ENCODE measurements around the gene NUP43. TPM values are rescaled to one million over a fixed set of nuclear protein-coding genes. Genes with fewer than 3 reads are reported as not detected.
"Not testable (repeated sequence)": the region's sequence is repeated elsewhere in the genome, so short reads cannot be mapped to it uniquely, and the experiment has no call there.

NUP43 gene
- total RNA-seq, 5 donors from 2014 or later (not counting 1 experiment from before 2014, with no cell fraction given) = 14.6 to 53.5 (median 46.0) TPM

- ChIA-PET CTCF (no interaction called here), POLR2A (interaction anchor here in 1 of 2 donors (0.6 kb wide), 1 partner anchor 102 kb away, joined by 5 read pairs; no protein-coding TSS in a partner anchor)
- ATAC-seq (replicated peaks in 1 of 4) (no peak), DNase-seq (no peak)
- Histone ChIP-seq H3K9me3 (no peaks in the 10 kb centered on the region), H3K36me3 (ENCODE audit: control insufficient read depth in 2 of 2, extremely low read depth in 1 of 2, insufficient read depth in 1 of 2, low read length in 1 of 2) (peaks cover 4 to 51% of the 10 kb centered on the region in 2 donors), H3K27me3 (replicated peaks in 1 of 2; ENCODE audit: control insufficient read depth in 2 of 2, extremely low read depth in 1 of 2, insufficient read depth in 2 of 2, low read length in 1 of 2) (no peaks in the 10 kb centered on the region), H3K4me1 (ENCODE audit: control insufficient read depth in 1 of 2, extremely low read depth in 1 of 2, insufficient read depth in 2 of 2, low read length in 2 of 2) (peaks cover 0 to 6% of the 10 kb centered on the region in 2 experiments), H3K27ac (ENCODE audit: low read length) (no peak overlapping the region), H3K4me3 (ENCODE audit: control insufficient read depth in 1 of 2, extremely low read depth in 1 of 2, low read length in 1 of 2) (no peak overlapping the region)
- no peaks in the 10 kb centered on the region for H3K27me3 Mint-ChIP-seq
- H3K4me3 Mint-ChIP-seq = no peak overlapping the region
- H3K36me3 Mint-ChIP-seq = peaks cover 11% of the 10 kb centered on the region
- WGBS (ENCODE audit: insufficient coverage) = no CpG with 5 or more reads among the region's 1 CpG
- H3K9me3 Mint-ChIP-seq = no peaks in the 10 kb centered on the region
- no peak overlapping the region for H3K27ac Mint-ChIP-seq
- H3K4me1 Mint-ChIP-seq = peaks cover 20 to 39% (median 35%) of the 10 kb centered on the region in 3 donors
Observed at GRCh38 chr6:149696901-149697300, 49.4 kb downstream of the NUP43 start.

- no peak overlapping the region for H3K27ac ChIP-seq (ENCODE audit: low read length)
- H3K9me3 ChIP-seq = no peaks in the 10 kb centered on the region
- no peaks in the 10 kb centered on the region for H3K4me1 ChIP-seq (ENCODE audit: control insufficient read depth in 1 of 2, extremely low read depth in 1 of 2, insufficient read depth in 2 of 2, low read length in 2 of 2)
- Mint-ChIP-seq H3K27ac (no peak overlapping the region), H3K36me3 (peaks cover 18% of the 10 kb centered on the region), H3K9me3 (no peaks in the 10 kb centered on the region), H3K4me1 (peaks cover 20 to 29% (median 28%) of the 10 kb centered on the region in 3 donors), H3K27me3 (no peaks in the 10 kb centered on the region), H3K4me3 (no peak overlapping the region)
- H3K4me3 ChIP-seq (ENCODE audit: control insufficient read depth in 1 of 2, extremely low read depth in 1 of 2, low read length in 1 of 2) = no peak overlapping the region
- CTCF ChIA-PET = interaction anchor here in 1 of 2 donors (1.0 kb wide), 1 partner anchor 189 kb away, joined by 3 read pairs; no protein-coding TSS in a partner anchor
- H3K36me3 ChIP-seq (ENCODE audit: control insufficient read depth in 2 of 2, extremely low read depth in 1 of 2, insufficient read depth in 1 of 2, low read length in 1 of 2) = peaks cover 4 to 51% of the 10 kb centered on the region in 2 donors
- H3K27me3 ChIP-seq (replicated peaks in 1 of 2; ENCODE audit: control insufficient read depth in 2 of 2, extremely low read depth in 1 of 2, insufficient read depth in 2 of 2, low read length in 1 of 2) = no peaks in the 10 kb centered on the region
- ATAC-seq (replicated peaks in 1 of 4) (no peak), DNase-seq (no peak)
- POLR2A ChIA-PET = interaction anchor here in 1 of 2 donors (1.3 kb wide), 1 partner anchor 10 kb away, joined by 3 read pairs; no protein-coding TSS in a partner anchor
- no CpG with 5 or more reads among the region's 2 CpGs for WGBS (ENCODE audit: insufficient coverage)
Observed at GRCh38 chr6:149694921-149695320, 51.4 kb downstream of the NUP43 start.

DNA sequence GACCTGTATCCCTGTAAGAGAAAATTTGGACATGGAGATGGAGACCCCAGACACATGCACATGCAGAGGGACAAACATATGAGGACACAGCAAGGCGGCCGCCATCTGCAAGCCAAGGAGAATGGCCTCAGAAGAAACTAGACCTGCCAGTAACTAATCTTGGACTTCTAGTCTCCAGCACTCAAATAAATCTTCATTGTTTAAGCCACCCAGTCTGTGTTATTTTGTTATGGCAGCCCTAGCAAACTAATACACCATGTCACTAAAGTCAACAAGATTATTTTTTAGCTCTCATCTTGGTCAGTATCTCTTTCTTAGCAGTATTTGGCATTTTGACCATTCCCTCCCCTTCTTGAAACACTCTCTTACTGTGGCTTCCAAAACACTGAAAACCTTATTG, 55.1 kb downstream of the NUP43 start:
- Histone ChIP-seq H3K4me1 (ENCODE audit: control insufficient read depth in 1 of 2, extremely low read depth in 1 of 2, insufficient read depth in 2 of 2, low read length in 2 of 2) (peaks cover 0 to 5% of the 10 kb centered on the region in 2 experiments), H3K4me3 (ENCODE audit: control insufficient read depth in 1 of 2, extremely low read depth in 1 of 2, low read length in 1 of 2) (no peak overlapping the region), H3K36me3 (ENCODE audit: control insufficient read depth in 2 of 2, extremely low read depth in 1 of 2, insufficient read depth in 1 of 2, low read length in 1 of 2) (peaks cover 3 to 45% of the 10 kb centered on the region in 2 donors), H3K27me3 (replicated peaks in 1 of 2; ENCODE audit: control insufficient read depth in 2 of 2, extremely low read depth in 1 of 2, insufficient read depth in 2 of 2, low read length in 1 of 2) (no peaks in the 10 kb centered on the region), H3K9me3 (no peaks in the 10 kb centered on the region), H3K27ac (ENCODE audit: low read length) (no peak overlapping the region)
- CTCF ChIA-PET = no interaction called here
- Mint-ChIP-seq H3K9me3 (no peaks in the 10 kb centered on the region), H3K27me3 (no peaks in the 10 kb centered on the region), H3K4me1 (peaks cover 28 to 30% (median 30%) of the 10 kb centered on the region in 3 donors), H3K27ac (no peak overlapping the region), H3K36me3 (peaks cover 33% of the 10 kb centered on the region), H3K4me3 (no peak overlapping the region)
- no peak for ATAC-seq (replicated peaks in 1 of 4)
- no peak for DNase-seq
- 94% methylated on average over 2 of the region's 2 CpGs for WGBS (ENCODE audit: insufficient coverage)
- POLR2A ChIA-PET = no interaction called here

- CTCF ChIA-PET = no interaction called here
- no peak for DNase-seq
- Mint-ChIP-seq H3K27me3 (no peaks in the 10 kb centered on the region), H3K4me1 (peaks cover 22 to 27% (median 25%) of the 10 kb centered on the region in 3 donors), H3K4me3 (no peak overlapping the region), H3K9me3 (no peaks in the 10 kb centered on the region), H3K27ac (peak overlapping the region; percentile 50 to 68), H3K36me3 (peaks cover 42% of the 10 kb centered on the region)
- no peak overlapping the region for H3K27ac ChIP-seq (ENCODE audit: low read length)
- H3K4me3 ChIP-seq (ENCODE audit: control insufficient read depth in 1 of 2, extremely low read depth in 1 of 2, low read length in 1 of 2) = no peak overlapping the region
- POLR2A ChIA-PET = interaction anchor here in 1 of 2 donors (0.9 kb wide), 1 partner anchor 31 kb away, joined by 3 read pairs; the partner anchor contains the start of gene LATS1
- peaks cover 4 to 39% of the 10 kb centered on the region in 2 donors for H3K36me3 ChIP-seq (ENCODE audit: control insufficient read depth in 2 of 2, extremely low read depth in 1 of 2, insufficient read depth in 1 of 2, low read length in 1 of 2)
- peaks cover 0 to 5% of the 10 kb centered on the region in 2 experiments for H3K4me1 ChIP-seq (ENCODE audit: control insufficient read depth in 1 of 2, extremely low read depth in 1 of 2, insufficient read depth in 2 of 2, low read length in 2 of 2)
- no peaks in the 10 kb centered on the region for H3K9me3 ChIP-seq
- WGBS (ENCODE audit: insufficient coverage) = 92% methylated on average over 4 of the region's 7 CpGs
- H3K27me3 ChIP-seq (replicated peaks in 1 of 2; ENCODE audit: control insufficient read depth in 2 of 2, extremely low read depth in 1 of 2, insufficient read depth in 2 of 2, low read length in 1 of 2) = no peaks in the 10 kb centered on the region
- ATAC-seq (replicated peaks in 1 of 4) = no peak
Observed at GRCh38 chr6:149686230-149686629, 60.1 kb downstream of the NUP43 start.

DNA sequence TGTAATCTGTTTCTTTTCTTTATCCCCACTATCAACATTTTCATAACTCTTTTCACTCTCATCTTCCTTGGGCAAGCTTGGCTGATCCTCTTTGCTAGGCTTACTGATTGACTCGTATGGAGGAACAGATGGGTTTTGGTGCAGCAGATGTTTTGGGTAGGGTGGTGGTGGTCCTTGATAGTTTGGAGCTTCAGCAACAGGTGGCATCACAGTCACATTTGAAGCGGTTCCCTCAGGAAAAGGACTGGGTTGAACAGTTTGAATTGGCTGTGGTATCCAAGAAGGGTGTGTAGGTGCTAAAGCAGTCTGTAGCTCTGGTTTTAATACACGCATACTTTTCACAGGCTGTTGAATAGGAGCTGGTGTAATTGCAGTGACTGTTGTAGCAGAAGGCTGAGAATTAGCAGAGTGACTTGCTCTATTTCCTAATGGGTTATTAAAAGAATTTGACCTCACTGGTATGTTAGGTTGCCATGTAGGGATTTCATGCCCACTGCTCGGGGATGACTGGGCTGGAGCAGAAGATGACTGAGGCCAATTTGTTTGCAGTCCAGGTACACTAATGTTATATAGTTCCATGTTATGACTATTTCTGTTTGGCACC, 63.0 kb downstream of the NUP43 start:
- H3K27ac ChIP-seq (ENCODE audit: low read length) = no peak overlapping the region
- peaks cover 20 to 27% (median 24%) of the 10 kb centered on the region in 3 donors for H3K4me1 Mint-ChIP-seq
- no peaks in the 10 kb centered on the region for H3K27me3 ChIP-seq (replicated peaks in 1 of 2; ENCODE audit: control insufficient read depth in 2 of 2, extremely low read depth in 1 of 2, insufficient read depth in 2 of 2, low read length in 1 of 2)
- no peaks in the 10 kb centered on the region for H3K9me3 Mint-ChIP-seq
- H3K36me3 ChIP-seq (ENCODE audit: control insufficient read depth in 2 of 2, extremely low read depth in 1 of 2, insufficient read depth in 1 of 2, low read length in 1 of 2) = peaks cover 4 to 29% of the 10 kb centered on the region in 2 donors
- H3K9me3 ChIP-seq = no peaks in the 10 kb centered on the region
- no peaks in the 10 kb centered on the region for H3K27me3 Mint-ChIP-seq
- DNase-seq = no peak
- WGBS (ENCODE audit: insufficient coverage) = 100% methylated on average over 2 of the region's 4 CpGs
- H3K36me3 Mint-ChIP-seq = peaks cover 39% of the 10 kb centered on the region
- H3K4me3 Mint-ChIP-seq = no peak overlapping the region
- H3K4me3 ChIP-seq (ENCODE audit: control insufficient read depth in 1 of 2, extremely low read depth in 1 of 2, low read length in 1 of 2) = no peak overlapping the region
- ChIA-PET CTCF (no interaction called here), POLR2A (no interaction called here)
- no peak for ATAC-seq (replicated peaks in 1 of 4)
- H3K4me1 ChIP-seq (ENCODE audit: control insufficient read depth in 1 of 2, extremely low read depth in 1 of 2, insufficient read depth in 2 of 2, low read length in 2 of 2) = peaks cover 0 to 5% of the 10 kb centered on the region in 2 experiments
- H3K27ac Mint-ChIP-seq = no peak overlapping the region

DNA sequence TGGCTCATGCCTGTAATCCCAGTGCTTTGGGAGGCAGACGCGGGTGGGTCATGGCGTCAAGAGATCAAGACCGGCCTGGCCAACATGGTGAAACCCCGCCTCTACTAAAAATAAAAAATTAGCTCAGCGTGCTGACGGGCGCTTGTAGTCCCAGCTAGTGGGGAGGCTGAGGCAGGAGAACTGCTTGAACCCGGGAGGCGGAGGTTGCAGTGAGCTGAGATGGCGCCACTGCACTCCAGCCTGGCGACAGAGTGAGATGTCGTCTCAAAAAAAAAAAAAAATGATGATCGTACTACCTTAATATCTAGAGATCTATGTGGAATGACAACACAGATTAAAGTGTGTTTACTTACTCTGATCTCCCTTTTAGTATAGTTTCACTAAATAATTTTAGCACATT, 64.5 kb downstream of the NUP43 start:
- H3K9me3 Mint-ChIP-seq; H3K4me3 ChIP-seq (ENCODE audit: control insufficient read depth in 1 of 2, extremely low read depth in 1 of 2, low read length in 1 of 2); H3K27me3 ChIP-seq (replicated peaks in 1 of 2; ENCODE audit: control insufficient read depth in 2 of 2, extremely low read depth in 1 of 2, insufficient read depth in 2 of 2, low read length in 1 of 2); H3K27ac Mint-ChIP-seq; H3K27me3 Mint-ChIP-seq; H3K9me3 ChIP-seq; ATAC-seq (replicated peaks in 1 of 4); POLR2A ChIA-PET; H3K27ac ChIP-seq (ENCODE audit: low read length); CTCF ChIA-PET; DNase-seq; H3K4me3 Mint-ChIP-seq; H3K4me1 ChIP-seq (ENCODE audit: control insufficient read depth in 1 of 2, extremely low read depth in 1 of 2, insufficient read depth in 2 of 2, low read length in 2 of 2): not testable (repeated sequence)
- 98% methylated on average over 9 of the region's 14 CpGs for WGBS (ENCODE audit: insufficient coverage)
- H3K36me3 ChIP-seq (ENCODE audit: control insufficient read depth in 2 of 2, extremely low read depth in 1 of 2, insufficient read depth in 1 of 2, low read length in 1 of 2) = peaks cover 4 to 35% of the 10 kb centered on the region in 2 donors
- Mint-ChIP-seq H3K36me3 (peaks cover 47% of the 10 kb centered on the region), H3K4me1 (peaks cover 14 to 25% (median 15%) of the 10 kb centered on the region in 3 donors)

Data from T-cell (primary cell).